Activated T-helper 2 cell treated with anti-CD3 and anti-CD28 coated beads, Interferon-gamma antibody, Interleukin-2, Interleukin-4, amounts not matched to agents 10 μg/mL and 5 μg/mL and 100 μg/mL, durations not matched to agents 14 hours and 24 hours and 36 hours (primary cell): ENCODE data around the gene CROCC2. TPM values are rescaled to one million over a fixed set of nuclear protein-coding genes. Genes with fewer than 3 reads are reported as not detected.

ENCODE experiments used
- DNase-seq: peaks from one replicate; pipeline ENCODE4 v3.0.0; 2021; ENCODE audit warnings: low spot score
- H3K27ac Mint-ChIP-seq: one replicate; pipeline ENCODE4 v1.8.0; 2021; ENCODE audit warnings: mixed read lengths
- H3K27me3 Mint-ChIP-seq: one replicate; pipeline ENCODE4 v1.8.0; 2021; ENCODE audit warnings: low read depth, mixed read lengths
- H3K36me3 Mint-ChIP-seq: one replicate; pipeline ENCODE4 v1.8.0; 2021; ENCODE audit warnings: low read depth, mixed read lengths
- H3K4me1 Mint-ChIP-seq: one replicate; pipeline ENCODE4 v1.8.0; 2021; ENCODE audit warnings: low read depth, mixed read lengths
- H3K4me3 Mint-ChIP-seq: one replicate; pipeline ENCODE4 v1.8.0; 2021; ENCODE audit warnings: low read depth, mild to moderate bottlenecking, moderate library complexity, mixed read lengths
- H3K9me3 Mint-ChIP-seq: one replicate; pipeline ENCODE4 v1.8.0; 2021; ENCODE audit warnings: mixed read lengths
- intact Hi-C: fragments of 100-400 bp; cut with micrococcal nuclease; formaldehyde crosslinking; loops from one replicate; pipeline ENCODE4 v1.15.1; 2023
- total RNA-seq: library from RNA; stranded (reverse); gene quantifications from 2 replicates; pipeline ENCODE4 v1.2.3, GENCODE V29; 2022

Gene CROCC2
- total RNA-seq, 1 donor from 2014 or later: not detected

DNA sequence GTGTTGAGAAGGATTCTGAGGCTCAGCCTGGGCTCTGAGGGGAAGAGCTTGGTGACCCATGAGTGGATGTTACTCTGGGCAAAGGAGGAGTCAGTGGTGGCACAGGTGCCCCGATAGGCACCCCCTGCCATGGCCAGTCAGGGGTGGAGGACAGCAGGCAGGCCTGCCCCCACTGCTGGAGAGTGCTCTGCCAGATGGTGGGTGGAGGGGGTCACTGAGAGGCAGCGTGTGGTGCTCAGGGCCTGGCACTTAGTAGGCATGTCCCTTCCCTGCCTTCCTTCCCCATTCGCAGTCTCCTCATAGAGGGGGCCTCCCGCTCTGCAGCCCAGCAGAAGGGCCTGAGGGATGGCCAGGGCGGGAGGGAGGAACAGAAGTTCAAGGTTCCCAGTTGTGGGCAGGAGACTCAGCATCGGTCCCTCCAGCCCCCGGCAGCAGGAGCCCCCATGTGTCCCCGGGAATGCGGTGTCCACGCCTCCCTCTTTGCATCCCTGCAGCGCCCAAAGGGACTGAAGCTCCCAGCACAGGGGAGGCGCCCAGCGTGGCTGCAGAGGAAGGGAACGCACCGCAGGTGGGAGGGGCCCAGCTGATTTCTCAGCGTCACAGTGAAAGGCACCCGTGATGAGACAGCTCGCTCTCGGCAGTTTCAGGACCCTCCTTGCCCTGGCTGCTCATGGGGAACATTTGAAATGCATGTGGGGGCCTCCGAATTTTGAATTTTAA is 86.6 kb downstream of the CROCC2 start:
- H3K4me3 Mint-ChIP-seq: no peak overlapping the region
- no peaks in the 10 kb centered on the region for H3K9me3 Mint-ChIP-seq
- intact Hi-C loops: no loop called here
- no peak overlapping the region for H3K27ac Mint-ChIP-seq
- no peaks in the 10 kb centered on the region for H3K4me1 Mint-ChIP-seq
- no peaks in the 10 kb centered on the region for H3K36me3 Mint-ChIP-seq
- DNase-seq: no peak
- H3K27me3 Mint-ChIP-seq: peaks cover 14% of the 10 kb centered on the region

DNA sequence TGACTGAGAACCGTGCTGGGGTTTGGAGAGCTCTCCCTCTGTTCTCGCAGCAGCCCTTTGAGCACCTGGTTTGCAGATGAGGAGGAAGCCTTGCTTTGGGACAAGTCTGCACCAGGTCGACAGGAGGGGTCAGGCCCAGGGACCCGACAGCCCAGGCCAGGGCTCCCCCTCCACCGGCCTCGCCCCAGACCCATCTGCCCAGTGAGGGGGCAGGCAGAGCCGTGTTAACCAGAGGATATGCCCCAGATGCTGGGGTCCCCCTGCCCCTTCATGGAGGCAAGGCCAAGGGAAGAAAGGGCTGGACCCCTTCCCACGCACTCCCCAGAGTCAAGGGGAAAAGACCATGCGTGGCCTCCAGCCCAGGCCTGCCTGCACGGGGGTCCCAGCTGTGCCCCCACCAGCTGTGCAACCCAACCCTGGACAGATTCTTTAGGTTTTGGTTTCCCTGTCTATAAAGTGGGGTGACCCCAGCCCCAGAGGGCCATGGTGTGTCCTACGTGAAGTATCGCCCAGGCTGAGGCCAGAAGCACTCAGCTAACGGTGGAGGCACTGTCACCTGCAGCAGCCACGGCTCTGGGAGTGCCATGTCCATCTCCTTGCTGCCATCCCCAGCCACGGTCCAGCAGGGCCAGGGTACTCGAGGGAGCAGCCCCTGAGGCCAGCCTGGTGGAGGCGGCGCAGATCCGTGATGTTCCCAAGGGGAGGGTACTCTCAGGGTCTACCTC is 87.5 kb downstream of the CROCC2 start:
- Mint-ChIP-seq H3K27me3 (peaks cover 14% of the 10 kb centered on the region), H3K4me1 (no peaks in the 10 kb centered on the region), H3K36me3 (no peaks in the 10 kb centered on the region), H3K4me3 (no peak overlapping the region), H3K27ac (no peak overlapping the region), H3K9me3 (no peaks in the 10 kb centered on the region)
- no peak for DNase-seq
- intact Hi-C loops: no loop called here

DNA sequence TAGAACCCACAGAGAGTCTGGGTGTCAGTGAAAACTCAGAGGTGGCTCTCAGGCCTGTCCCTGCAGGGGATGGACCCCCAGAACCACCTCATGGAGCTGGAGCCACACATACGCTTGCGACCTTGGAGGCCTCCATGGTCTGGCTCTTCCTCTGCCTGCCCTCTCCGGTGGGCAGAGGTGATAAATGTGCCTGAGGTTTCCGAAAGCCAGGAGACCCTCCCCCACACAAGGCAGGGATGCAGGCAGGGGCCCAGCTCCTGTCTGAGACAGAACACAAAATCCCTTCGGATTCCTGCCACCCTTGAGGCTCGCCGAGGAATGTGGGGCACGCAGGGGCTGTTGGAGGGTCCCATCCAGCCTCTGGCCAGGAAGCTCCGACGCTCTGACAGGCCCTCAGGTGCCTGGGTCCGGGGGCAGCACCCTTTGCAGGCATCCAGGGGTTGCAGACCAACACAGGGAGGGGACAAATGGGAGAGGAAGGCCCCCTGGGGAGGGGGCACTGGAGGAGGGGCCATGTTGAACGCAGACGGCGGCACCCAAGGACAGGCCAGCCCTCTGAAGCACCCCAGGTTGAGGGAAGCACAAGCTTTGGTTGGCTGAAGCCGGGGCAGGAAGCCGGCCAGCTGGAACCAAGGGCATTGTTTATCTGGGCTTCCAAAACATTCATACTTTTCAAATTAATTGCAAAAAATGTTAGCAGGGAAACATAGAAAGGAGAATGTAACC is 88.2 kb downstream of the CROCC2 start:
- Mint-ChIP-seq H3K9me3 (no peaks in the 10 kb centered on the region), H3K36me3 (no peaks in the 10 kb centered on the region), H3K27me3 (peaks cover 14% of the 10 kb centered on the region), H3K4me3 (no peak overlapping the region), H3K27ac (no peak overlapping the region), H3K4me1 (no peaks in the 10 kb centered on the region)
- intact Hi-C loops: no loop called here
- DNase-seq: no peak

DNA sequence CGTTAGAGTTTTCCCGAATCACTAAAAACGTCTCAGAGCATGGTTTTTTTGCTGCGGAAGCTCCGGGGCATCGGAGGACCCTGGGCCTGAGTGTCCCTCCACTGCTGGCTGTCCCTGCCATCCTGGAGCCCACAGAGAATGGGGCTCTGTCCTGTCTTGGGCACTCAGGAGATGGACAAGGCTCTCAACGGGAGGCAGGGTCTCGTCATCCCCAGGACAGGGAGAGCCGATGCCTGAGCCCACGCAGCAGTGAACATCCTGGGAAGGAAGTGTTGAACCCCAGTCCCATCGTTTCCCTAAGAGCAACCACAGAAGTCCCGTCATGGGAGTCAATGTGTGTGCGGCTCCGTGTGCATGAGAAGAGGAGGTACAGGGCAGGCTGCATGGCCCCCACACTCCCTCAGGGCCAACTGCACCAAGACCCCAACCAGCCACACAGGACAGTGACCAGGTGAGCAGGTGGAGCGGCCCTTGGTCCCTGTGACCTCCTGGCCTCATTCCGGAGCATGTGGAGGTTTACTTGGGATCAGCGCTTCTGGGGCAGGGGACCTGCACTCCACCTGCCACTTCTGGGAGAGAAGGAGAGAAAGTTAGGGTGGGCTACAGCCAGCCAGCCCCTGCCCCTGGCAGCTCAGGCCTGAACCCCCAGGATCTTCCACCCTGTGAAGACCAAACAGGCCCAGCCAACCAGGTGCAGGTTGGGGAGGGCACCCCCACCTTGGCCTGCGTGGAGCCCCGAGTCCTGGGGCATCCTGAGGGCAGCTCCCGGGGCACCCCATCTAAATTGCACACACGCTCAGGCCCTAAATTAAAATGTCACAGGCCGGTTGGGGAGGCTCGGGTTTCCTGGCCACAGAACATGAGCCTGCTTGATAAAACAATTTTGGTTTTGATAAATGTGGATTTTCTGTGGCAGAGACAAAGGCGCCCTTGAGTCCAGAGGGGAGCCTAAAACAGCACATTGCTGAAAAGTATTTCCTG is 89.2 kb downstream of the CROCC2 start:
- no peaks in the 10 kb centered on the region for H3K4me1 Mint-ChIP-seq
- no peak for DNase-seq
- no peaks in the 10 kb centered on the region for H3K36me3 Mint-ChIP-seq
- no peak overlapping the region for H3K4me3 Mint-ChIP-seq
- peaks cover 24% of the 10 kb centered on the region for H3K27me3 Mint-ChIP-seq
- no peaks in the 10 kb centered on the region for H3K9me3 Mint-ChIP-seq
- intact Hi-C loops: no loop called here
- no peak overlapping the region for H3K27ac Mint-ChIP-seq

DNA sequence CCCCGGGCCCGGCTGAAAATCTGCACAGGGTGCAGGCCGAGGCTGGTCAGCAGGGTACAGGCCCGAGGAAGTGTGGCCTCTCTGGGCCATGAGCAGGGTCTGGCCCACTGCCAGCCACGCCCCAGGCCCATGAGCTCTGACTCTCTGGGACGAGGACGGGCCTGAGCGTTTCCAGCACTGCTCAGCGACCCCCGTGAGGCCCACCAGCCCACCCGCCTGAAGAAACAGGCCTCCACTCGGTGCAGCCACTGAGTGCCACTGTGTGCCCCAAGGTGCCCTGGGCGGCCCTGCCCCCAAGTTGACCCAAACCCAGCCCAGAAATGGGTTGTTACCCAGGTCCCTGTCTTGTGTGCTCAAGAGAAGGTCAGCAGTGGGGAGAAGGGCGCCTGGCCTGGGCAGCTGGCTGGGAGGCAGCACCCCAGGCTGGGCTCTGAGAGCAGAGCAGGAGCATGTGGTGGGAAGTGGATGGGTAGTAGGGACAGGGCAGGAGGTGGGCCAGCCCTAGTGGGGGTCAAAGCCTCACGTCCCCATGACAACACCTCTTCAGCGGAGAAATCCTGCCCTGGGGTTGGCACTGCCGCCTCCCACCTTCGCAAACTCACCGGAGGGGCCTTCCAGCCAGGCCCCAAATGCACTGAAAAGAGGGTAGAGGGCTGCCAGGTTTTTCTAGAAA is 90.2 kb downstream of the CROCC2 start:
- Mint-ChIP-seq H3K27me3 (peaks cover 31% of the 10 kb centered on the region), H3K4me3 (no peak overlapping the region), H3K9me3 (no peaks in the 10 kb centered on the region), H3K36me3 (no peaks in the 10 kb centered on the region), H3K27ac (no peak overlapping the region), H3K4me1 (no peaks in the 10 kb centered on the region)
- no peak for DNase-seq
- intact Hi-C loops: no loop called here

DNA sequence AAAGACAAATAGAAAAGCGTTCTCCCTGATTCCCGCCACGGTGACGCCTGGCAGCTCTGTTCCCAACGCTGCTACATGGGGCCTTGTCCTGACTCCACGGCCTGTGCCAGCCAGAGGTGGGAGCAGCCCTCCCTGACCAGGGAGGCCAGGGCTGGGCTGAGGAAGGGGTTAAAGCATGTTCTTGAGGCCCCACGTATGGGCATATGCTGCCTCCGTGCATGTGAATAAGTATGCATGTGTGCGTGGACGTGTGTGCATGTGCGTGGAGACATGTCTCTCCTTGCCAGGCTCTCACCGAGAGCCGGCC is 90.7 kb downstream of the CROCC2 start:
- no peak overlapping the region for H3K27ac Mint-ChIP-seq
- H3K4me1 Mint-ChIP-seq: no peaks in the 10 kb centered on the region
- no peaks in the 10 kb centered on the region for H3K9me3 Mint-ChIP-seq
- no peak overlapping the region for H3K4me3 Mint-ChIP-seq
- intact Hi-C loops: no loop called here
- H3K27me3 Mint-ChIP-seq: peaks cover 32% of the 10 kb centered on the region
- DNase-seq: no peak
- H3K36me3 Mint-ChIP-seq: no peaks in the 10 kb centered on the region

DNA sequence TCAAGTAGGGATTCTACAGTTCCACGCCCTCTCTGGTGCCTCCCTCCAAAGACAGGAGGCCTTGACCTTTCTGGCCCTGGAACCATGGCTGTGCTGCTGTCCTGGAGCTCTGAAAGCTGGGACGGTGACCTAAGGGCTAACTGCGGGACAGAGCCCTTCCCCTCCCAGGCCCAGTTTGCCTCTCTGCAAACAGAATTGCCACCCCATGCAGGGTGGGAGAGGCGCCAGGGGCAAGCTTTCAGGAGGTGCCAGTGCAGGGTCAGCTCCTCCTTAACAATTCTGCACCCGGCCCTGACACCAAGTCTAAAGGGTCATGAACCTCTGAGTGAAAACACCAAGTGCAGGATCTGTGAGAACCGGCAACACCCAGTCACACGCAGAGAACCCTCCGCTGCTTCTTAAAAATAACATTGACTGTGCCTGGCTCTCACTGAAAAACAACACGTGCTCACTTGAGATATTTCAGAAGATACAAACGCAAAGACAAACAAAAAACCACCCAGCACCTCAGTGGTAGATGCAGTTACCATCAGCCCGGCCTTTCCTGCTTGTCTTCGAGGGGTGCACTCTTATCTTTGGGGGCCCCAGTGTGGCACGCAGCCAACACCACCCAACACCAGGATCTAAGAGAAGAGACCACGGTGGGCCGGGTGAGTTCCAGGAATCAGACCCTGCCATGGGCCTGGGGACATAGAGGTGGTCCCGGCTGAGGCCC is 91.2 kb downstream of the CROCC2 start:
- H3K4me1 Mint-ChIP-seq: no peaks in the 10 kb centered on the region
- DNase-seq: no peak
- no peak overlapping the region for H3K4me3 Mint-ChIP-seq
- no peaks in the 10 kb centered on the region for H3K9me3 Mint-ChIP-seq
- no peaks in the 10 kb centered on the region for H3K36me3 Mint-ChIP-seq
- intact Hi-C loops: no loop called here
- no peak overlapping the region for H3K27ac Mint-ChIP-seq
- peaks cover 32% of the 10 kb centered on the region for H3K27me3 Mint-ChIP-seq

DNA sequence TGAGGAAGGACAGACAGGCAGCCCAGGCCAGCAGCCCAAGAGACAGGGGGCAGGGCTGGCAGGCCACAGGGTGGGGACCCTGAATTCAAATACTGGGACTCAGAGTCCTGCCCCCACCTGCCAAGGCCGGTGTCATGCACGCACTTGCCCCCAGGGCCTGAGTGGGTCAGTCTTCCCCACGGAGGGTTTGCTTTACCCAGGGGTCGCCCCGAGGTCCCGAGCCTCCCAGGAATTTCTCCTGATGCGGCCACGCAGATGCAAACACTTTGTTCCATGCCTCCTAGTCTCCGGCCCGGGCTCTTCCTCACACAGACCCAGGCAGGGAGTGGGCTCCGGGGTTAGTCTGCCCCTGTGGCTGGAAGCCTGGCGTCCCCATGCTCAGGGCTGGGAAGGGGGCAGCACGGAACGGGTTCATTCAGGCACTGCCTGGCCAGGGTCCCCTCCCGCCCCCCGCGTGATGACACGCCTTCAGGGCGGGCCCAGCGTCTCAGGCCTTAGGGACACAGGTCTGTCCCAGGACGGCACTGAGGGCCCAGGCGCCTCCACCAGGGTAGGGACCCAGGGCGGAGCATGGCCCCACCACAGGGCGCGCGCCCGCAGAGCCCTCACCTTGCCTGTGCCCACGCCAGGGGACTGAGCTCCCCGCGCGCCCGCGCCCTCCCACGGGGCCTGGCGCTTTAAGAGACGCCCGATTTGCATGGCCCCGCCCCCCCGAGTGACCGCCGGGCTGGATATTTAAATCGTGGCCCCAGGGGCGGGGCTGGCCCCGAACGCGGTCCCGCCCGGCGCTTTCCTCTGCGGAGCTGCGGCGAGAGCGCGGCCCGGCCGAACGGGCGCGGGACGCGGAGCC is 91.9 kb downstream of the CROCC2 start, which contains the start of gene SNED1:
Gene SNED1 (plus strand): TSS at position 763 of the 850 bp plus-strand sequence. CDS start 220 bp downstream, outside the sequence.
- Mint-ChIP-seq H3K4me1 (no peaks in the 10 kb centered on the region), H3K27me3 (peaks cover 32% of the 10 kb centered on the region), H3K4me3 (no peak within 1 kb of the TSS), H3K9me3 (no peaks in the 10 kb centered on the region), H3K36me3 (no peaks in the 10 kb centered on the region), H3K27ac (no peak within 1 kb of the TSS)
- intact Hi-C loops: no loop called here
- peak; percentile 56 for DNase-seq

DNA sequence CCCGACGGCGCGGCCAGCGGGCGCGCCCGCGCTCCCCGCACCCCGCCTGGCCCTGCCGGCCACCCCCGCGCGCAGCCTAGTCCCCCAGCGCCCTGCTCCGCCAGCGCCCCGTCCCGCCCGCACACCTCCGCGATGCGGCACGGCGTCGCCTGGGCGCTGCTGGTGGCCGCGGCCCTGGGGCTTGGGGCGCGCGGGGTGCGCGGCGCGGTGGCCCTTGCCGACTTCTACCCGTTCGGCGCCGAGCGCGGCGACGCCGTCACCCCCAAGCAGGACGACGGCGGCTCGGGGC is 92.5 kb downstream of the CROCC2 start:
- Mint-ChIP-seq H3K4me1 (no peaks in the 10 kb centered on the region), H3K36me3 (no peaks in the 10 kb centered on the region), H3K27ac (no peak overlapping the region), H3K4me3 (no peak overlapping the region), H3K27me3 (peaks cover 32% of the 10 kb centered on the region), H3K9me3 (peaks cover 3% of the 10 kb centered on the region)
- no peak for DNase-seq
- intact Hi-C loops: no loop called here

DNA sequence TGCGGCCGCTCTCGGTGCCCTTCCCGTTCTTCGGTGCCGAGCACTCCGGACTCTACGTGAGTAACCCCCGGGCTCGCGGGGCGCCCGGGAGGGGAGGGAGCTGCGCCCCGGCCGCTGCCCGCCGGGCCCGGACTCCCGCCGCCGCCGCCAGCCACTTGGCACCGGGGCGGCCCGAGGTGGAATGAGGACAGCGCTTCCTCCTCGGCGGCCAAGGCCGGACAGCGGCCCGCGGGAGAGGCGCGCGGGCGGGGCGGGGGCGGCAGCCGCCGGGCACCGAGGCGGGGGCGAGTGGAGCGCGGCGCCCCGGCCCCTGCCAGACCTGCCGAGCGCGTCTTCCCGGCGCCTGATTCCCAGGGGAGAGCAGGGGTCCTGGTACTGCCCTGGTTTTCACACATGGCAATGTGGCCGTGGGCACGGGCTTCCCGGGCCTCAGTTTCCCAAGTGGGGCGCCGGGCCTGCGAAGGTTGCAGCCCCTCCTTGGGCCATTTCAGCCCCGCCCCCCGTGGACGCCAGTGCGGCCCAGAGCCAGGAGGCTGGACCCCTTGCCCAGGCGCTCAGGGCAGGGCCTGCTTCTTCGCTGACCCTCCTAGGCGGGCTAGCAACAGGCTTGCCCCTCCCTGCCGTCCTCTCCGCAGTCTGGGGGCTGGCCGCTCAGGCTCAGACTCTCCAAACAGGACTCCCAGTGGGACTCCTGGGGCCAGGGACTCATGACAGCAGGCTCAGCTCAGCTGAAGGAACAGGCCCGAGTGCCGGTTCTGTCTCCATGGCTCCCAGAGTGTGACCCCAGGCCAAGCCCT is 93.1 kb downstream of the CROCC2 start:
- intact Hi-C loops: no loop called here
- Mint-ChIP-seq H3K27me3 (peaks cover 32% of the 10 kb centered on the region), H3K4me1 (no peaks in the 10 kb centered on the region), H3K4me3 (no peak overlapping the region), H3K36me3 (no peaks in the 10 kb centered on the region), H3K9me3 (peaks cover 9% of the 10 kb centered on the region), H3K27ac (no peak overlapping the region)
- DNase-seq: no peak
